ENCODE measurements around the gene GCNT1. TPM values are rescaled to one million over a fixed set of nuclear protein-coding genes. Genes with fewer than 3 reads are reported as not detected.
"Not testable (repeated sequence)": the region's sequence is repeated elsewhere in the genome, so short reads cannot be mapped to it uniquely, and the experiment has no call there.

The GCNT1 gene
- total and polyA plus RNA-seq, 7 experiments from 2014 or later: 0.70 to 8.9 (median 1.7) TPM

DNA sequence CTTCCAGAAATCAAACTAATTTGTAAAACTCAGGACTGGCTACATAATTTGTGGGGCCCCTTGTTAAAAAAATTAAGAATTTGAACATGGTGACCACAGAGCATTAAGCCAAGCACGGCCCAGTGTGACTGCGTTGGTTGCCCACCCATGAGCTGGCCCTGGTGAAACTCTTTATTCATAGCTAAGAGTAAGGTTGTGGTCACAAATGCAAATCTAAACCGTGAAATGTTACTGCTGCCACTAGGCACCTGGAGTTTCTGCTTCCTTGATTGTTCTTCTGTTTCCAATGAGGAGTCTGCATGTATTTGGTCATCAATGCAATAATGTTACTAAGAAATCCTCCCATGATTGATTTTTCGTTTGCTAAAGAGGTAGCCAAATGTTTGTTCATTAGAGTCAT is 4.2 kb downstream of the GCNT1 start:
- Histone ChIP-seq H3K9me3 (ENCODE audit: control insufficient read depth in 2 of 3, low read length in 3 of 3) (no peaks in the 10 kb centered on the region), H3K4me1 (ENCODE audit: control insufficient read depth in 2 of 2, insufficient read depth in 2 of 2, low read length in 2 of 2) (peaks cover 5% of the 10 kb centered on the region in 2 donors), H3K27me3 (ENCODE audit: control insufficient read depth in 2 of 2, insufficient read depth in 2 of 2, low read length in 2 of 2) (no peaks in the 10 kb centered on the region), H3K36me3 (ENCODE audit: control insufficient read depth in 2 of 3, insufficient read depth in 3 of 3, low read length in 3 of 3) (no peaks in the 10 kb centered on the region), H3K27ac (ENCODE audit: low read depth, low read length) (no peak overlapping the region), H3K4me3 (ENCODE audit: low read length) (no peak overlapping the region)
- ChIA-PET CTCF (interaction anchor here (0.7 kb wide), 1 partner anchor 62 kb away, joined by 4 read pairs; no protein-coding TSS in a partner anchor), POLR2A (no interaction called here)
- intact Hi-C loops (cut with micrococcal nuclease): no loop called here
- Mint-ChIP-seq H3K27ac (no peak overlapping the region), H3K4me1 (peaks cover 9 to 30% (median 16%) of the 10 kb centered on the region in 7 donors), H3K36me3 (peaks cover 0 to 6% (median 0%) of the 10 kb centered on the region in 5 donors), H3K9me3 (no peaks in the 10 kb centered on the region), H3K27me3 (peaks cover 0 to 3% (median 0%) of the 10 kb centered on the region in 5 donors), H3K4me3 (no peak overlapping the region)
- ATAC-seq (no peak), DNase-seq (no peak)

DNA sequence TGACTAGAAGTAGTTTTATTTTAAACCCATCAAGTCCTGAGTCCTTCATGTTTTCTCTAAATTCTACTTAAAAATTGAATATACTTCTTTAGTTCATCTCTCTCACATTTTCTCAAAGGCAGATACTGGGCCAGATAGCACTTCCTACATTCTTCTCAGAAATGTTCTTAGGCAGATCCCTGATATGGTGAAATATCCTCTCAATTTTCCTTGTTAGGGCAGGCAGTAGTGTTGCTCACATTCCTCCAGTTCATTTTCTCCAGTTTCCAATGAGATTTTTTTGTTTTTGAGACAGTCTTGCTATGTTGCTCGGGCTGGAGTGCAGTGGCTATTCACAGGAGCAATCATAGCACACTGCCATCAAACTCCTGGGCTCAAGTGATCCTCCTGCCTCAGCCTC is 5.7 kb downstream of the GCNT1 start:
- Mint-ChIP-seq H3K9me3 (no peaks in the 10 kb centered on the region), H3K4me1 (peaks cover 6 to 23% (median 11%) of the 10 kb centered on the region in 7 donors), H3K4me3 (no peak overlapping the region), H3K27ac (no peak overlapping the region), H3K27me3 (peaks cover 0 to 3% (median 0%) of the 10 kb centered on the region in 5 donors), H3K36me3 (peaks cover 0 to 6% (median 0%) of the 10 kb centered on the region in 5 donors)
- no peak for ATAC-seq
- H3K27me3 ChIP-seq (ENCODE audit: control insufficient read depth in 2 of 2, insufficient read depth in 2 of 2, low read length in 2 of 2): no peaks in the 10 kb centered on the region
- no peak overlapping the region for H3K27ac ChIP-seq (ENCODE audit: low read depth, low read length)
- H3K36me3 ChIP-seq (ENCODE audit: control insufficient read depth in 2 of 3, insufficient read depth in 3 of 3, low read length in 3 of 3): no peaks in the 10 kb centered on the region
- H3K4me1 ChIP-seq (ENCODE audit: control insufficient read depth in 2 of 2, insufficient read depth in 2 of 2, low read length in 2 of 2): peaks cover 5% of the 10 kb centered on the region in 2 donors
- no peak overlapping the region for H3K4me3 ChIP-seq (ENCODE audit: low read length)
- intact Hi-C loops (cut with micrococcal nuclease): no loop called here
- no peaks in the 10 kb centered on the region for H3K9me3 ChIP-seq (ENCODE audit: control insufficient read depth in 2 of 3, low read length in 3 of 3)
- no peak for DNase-seq
- ChIA-PET POLR2A (no interaction called here), CTCF (no interaction called here)

DNA sequence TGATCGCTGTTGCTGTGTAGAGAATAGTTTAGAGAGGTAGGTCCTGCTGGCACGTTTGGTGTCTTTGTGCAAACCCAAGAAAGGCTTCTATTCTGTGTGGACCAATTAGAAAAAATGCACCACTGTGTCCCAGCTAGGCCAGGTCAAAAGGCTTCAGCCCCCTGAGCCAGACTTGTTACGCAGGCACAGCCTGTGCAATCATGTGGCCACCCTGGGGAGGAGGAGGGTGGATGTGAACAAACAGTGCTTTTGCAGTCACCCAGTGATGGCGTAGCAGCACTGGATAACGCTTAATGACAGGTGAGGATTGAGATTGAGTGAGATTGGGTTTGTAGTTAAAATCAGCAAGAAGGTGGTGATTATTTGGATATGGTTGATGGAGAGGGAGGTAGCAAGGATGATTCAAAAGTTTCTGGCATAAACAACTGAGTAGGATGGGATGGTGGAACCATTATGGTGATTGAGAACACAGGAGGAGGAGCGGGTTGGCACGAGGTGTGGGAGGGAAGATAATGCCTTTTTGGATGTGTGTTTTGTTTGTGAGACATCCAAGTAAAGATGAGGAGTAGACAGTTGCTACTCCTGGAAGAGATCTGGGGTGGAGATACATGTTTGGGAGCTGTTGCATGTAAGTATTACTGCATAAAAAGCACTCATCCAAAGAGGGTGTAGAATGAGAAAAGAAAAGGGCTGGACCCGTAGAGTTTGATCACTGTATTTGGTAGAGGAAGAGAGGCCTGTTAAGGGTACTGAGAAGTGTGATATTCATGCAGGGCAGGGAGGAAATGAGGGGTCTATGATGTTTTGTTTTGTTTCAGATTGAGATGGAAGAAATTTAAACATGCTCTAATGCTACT is 6.7 kb downstream of the GCNT1 start:
- Mint-ChIP-seq H3K36me3 (peaks cover 0 to 6% (median 0%) of the 10 kb centered on the region in 5 donors), H3K27me3 (no peaks in the 10 kb centered on the region), H3K4me3 (no peak overlapping the region), H3K9me3 (no peaks in the 10 kb centered on the region), H3K4me1 (peaks cover 0 to 15% (median 5%) of the 10 kb centered on the region in 7 donors), H3K27ac (no peak overlapping the region)
- DNase-seq (no peak), ATAC-seq (no peak)
- H3K27me3 ChIP-seq (ENCODE audit: control insufficient read depth in 2 of 2, insufficient read depth in 2 of 2, low read length in 2 of 2): no peaks in the 10 kb centered on the region
- no peaks in the 10 kb centered on the region for H3K9me3 ChIP-seq (ENCODE audit: control insufficient read depth in 2 of 3, low read length in 3 of 3)
- no peak overlapping the region for H3K27ac ChIP-seq (ENCODE audit: low read depth, low read length)
- intact Hi-C loops (cut with micrococcal nuclease): no loop called here
- no peak overlapping the region for H3K4me3 ChIP-seq (ENCODE audit: low read length)
- ChIA-PET CTCF (no interaction called here), POLR2A (no interaction called here)
- H3K4me1 ChIP-seq (ENCODE audit: control insufficient read depth in 2 of 2, insufficient read depth in 2 of 2, low read length in 2 of 2): peaks cover 0 to 5% of the 10 kb centered on the region in 2 donors
- no peaks in the 10 kb centered on the region for H3K36me3 ChIP-seq (ENCODE audit: control insufficient read depth in 2 of 3, insufficient read depth in 3 of 3, low read length in 3 of 3)

DNA sequence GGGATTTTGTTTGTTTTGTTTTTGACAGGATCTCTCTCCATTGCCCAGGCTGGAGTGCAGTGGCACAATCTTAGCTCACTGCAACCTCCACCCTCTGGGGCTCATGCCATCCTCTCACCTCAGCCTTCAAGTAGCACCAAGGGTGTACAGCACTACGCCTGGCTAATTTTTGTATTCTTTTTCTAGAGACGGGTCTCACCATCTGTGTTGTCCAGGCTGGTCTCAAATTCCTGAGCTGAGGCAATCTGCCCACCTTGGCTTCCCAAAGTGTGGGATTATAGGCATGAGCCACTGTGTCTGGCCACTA is 7.3 kb downstream of the GCNT1 start:
- Histone ChIP-seq H3K9me3 (ENCODE audit: control insufficient read depth in 2 of 3, low read length in 3 of 3) (no peaks in the 10 kb centered on the region), H3K36me3 (ENCODE audit: control insufficient read depth in 2 of 3, insufficient read depth in 3 of 3, low read length in 3 of 3) (no peaks in the 10 kb centered on the region), H3K4me1 (ENCODE audit: control insufficient read depth in 2 of 2, insufficient read depth in 2 of 2, low read length in 2 of 2) (peaks cover 0 to 5% of the 10 kb centered on the region in 2 donors), H3K27ac (ENCODE audit: low read depth, low read length) (no peak overlapping the region), H3K4me3 (ENCODE audit: low read length) (no peak overlapping the region), H3K27me3 (ENCODE audit: control insufficient read depth in 2 of 2, insufficient read depth in 2 of 2, low read length in 2 of 2) (no peaks in the 10 kb centered on the region)
- Mint-ChIP-seq H3K9me3 (no peaks in the 10 kb centered on the region), H3K4me3 (no peak overlapping the region), H3K4me1 (peaks cover 0 to 16% (median 5%) of the 10 kb centered on the region in 7 donors), H3K27me3 (no peaks in the 10 kb centered on the region), H3K36me3 (peaks cover 0 to 6% (median 0%) of the 10 kb centered on the region in 5 donors), H3K27ac (no peak overlapping the region)
- intact Hi-C loops (cut with micrococcal nuclease): no loop called here
- ATAC-seq: no peak
- ChIA-PET POLR2A (no interaction called here), CTCF (no interaction called here)
- no peak for DNase-seq

DNA sequence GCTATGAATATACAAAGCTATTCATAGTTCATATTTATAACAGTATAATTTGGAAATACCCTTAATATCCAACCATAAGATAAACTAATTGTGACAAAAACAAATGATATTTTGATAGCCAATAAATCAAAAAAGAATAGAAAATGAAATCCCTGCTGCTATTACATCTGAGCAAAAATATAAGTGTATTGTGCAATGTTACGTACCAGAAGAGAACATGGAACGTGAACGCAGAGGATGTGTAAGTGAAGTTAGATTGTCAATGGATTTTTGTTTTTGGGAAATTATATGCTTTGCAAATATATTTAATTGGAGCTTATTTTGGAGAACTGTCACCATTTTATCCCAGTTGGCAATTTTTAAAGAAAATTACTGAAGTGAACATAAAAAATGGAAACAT is 15.4 kb downstream of the GCNT1 start:
- H3K9me3 Mint-ChIP-seq: peaks cover 0 to 14% (median 6%) of the 10 kb centered on the region in 11 donors

DNA sequence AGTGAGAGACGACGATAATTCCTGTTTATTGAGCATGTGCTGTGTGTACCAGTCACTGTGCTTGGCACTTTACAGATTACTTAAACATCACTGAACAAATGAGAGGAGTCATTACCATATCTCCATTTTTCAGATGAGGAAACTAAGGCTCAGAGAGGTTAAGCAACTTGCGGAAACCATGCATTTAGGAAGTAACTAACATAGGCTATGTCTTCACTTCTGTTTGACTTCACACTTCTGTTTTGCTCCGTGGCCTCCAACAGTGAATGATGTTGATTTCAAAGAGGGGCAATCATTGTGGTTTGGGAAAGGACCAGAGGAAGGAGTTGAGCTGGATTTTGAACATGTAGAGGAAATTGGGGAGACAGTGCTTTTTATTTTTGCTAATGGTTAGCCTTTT is 16.7 kb downstream of the GCNT1 start:
- no peak overlapping the region for H3K27ac ChIP-seq (ENCODE audit: low read depth, low read length)

More for the DNA sequence above, 15.4 kb downstream of the GCNT1 start:
- H3K27me3 ChIP-seq (ENCODE audit: control insufficient read depth in 2 of 2, insufficient read depth in 2 of 2, low read length in 2 of 2): no peaks in the 10 kb centered on the region
- H3K4me1 ChIP-seq (ENCODE audit: control insufficient read depth in 2 of 2, insufficient read depth in 2 of 2, low read length in 2 of 2): no peaks in the 10 kb centered on the region
- H3K9me3 ChIP-seq (ENCODE audit: control insufficient read depth in 2 of 3, low read length in 3 of 3): no peaks in the 10 kb centered on the region
- H3K4me3 ChIP-seq (ENCODE audit: low read length): no peak overlapping the region
- ATAC-seq (no peak), DNase-seq (no peak)
- no peak overlapping the region for H3K27ac Mint-ChIP-seq
- intact Hi-C loops (cut with micrococcal nuclease): no loop called here
- ChIA-PET CTCF (interaction anchor here (0.5 to 1.1 kb wide), 2 partner anchors 18 to 248 kb away, joined by 3 read pairs; no protein-coding TSS in a partner anchor), POLR2A (no interaction called here)
- peaks cover 0 to 4% (median 0%) of the 10 kb centered on the region in 5 donors for H3K27me3 Mint-ChIP-seq
- H3K4me3 Mint-ChIP-seq: no peak overlapping the region
- no peak overlapping the region for H3K27ac ChIP-seq (ENCODE audit: low read depth, low read length)
- peaks cover 0 to 20% (median 4%) of the 10 kb centered on the region in 5 donors for H3K36me3 Mint-ChIP-seq
- no peaks in the 10 kb centered on the region for H3K36me3 ChIP-seq (ENCODE audit: control insufficient read depth in 2 of 3, insufficient read depth in 3 of 3, low read length in 3 of 3)
- peaks cover 0 to 10% (median 0%) of the 10 kb centered on the region in 7 donors for H3K4me1 Mint-ChIP-seq

DNA sequence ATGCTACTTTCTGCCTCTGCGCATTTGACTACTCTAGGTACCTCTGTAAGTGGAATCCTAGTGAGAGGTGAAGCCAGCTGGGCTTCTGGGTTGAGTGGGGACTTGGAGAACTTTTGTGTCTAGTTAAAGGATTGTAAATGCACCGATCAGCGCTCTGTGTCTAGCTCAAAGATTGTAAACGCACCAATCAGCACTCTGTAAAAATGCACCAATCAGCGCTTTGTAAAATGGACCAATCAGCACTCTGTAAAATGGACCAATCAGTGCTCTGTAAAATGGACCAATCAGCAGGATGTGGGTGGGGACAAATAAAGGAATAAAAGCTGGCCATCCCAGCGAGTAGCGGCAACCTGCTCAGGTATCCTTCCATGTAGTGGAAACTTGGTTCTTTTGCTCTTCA is 18.8 kb downstream of the GCNT1 start:
- DNase-seq; H3K27me3 Mint-ChIP-seq; H3K4me3 Mint-ChIP-seq; intact Hi-C loops (cut with micrococcal nuclease); H3K36me3 ChIP-seq (ENCODE audit: control insufficient read depth in 2 of 3, insufficient read depth in 3 of 3, low read length in 3 of 3); H3K4me1 Mint-ChIP-seq; POLR2A ChIA-PET; H3K4me1 ChIP-seq (ENCODE audit: control insufficient read depth in 2 of 2, insufficient read depth in 2 of 2, low read length in 2 of 2); H3K27ac ChIP-seq (ENCODE audit: low read depth, low read length); H3K4me3 ChIP-seq (ENCODE audit: low read length); CTCF ChIA-PET; ATAC-seq; H3K27me3 ChIP-seq (ENCODE audit: control insufficient read depth in 2 of 2, insufficient read depth in 2 of 2, low read length in 2 of 2); H3K27ac Mint-ChIP-seq; H3K9me3 ChIP-seq (ENCODE audit: control insufficient read depth in 2 of 3, low read length in 3 of 3): not testable (repeated sequence)
- Mint-ChIP-seq H3K36me3 (peaks cover 0 to 27% (median 4%) of the 10 kb centered on the region in 5 donors), H3K9me3 (peaks cover 0 to 20% (median 7%) of the 10 kb centered on the region in 11 donors)

More for the DNA sequence above, 16.7 kb downstream of the GCNT1 start:
- Histone ChIP-seq H3K27me3 (ENCODE audit: control insufficient read depth in 2 of 2, insufficient read depth in 2 of 2, low read length in 2 of 2) (no peaks in the 10 kb centered on the region), H3K4me3 (ENCODE audit: low read length) (no peak overlapping the region), H3K9me3 (ENCODE audit: control insufficient read depth in 2 of 3, low read length in 3 of 3) (no peaks in the 10 kb centered on the region), H3K4me1 (ENCODE audit: control insufficient read depth in 2 of 2, insufficient read depth in 2 of 2, low read length in 2 of 2) (no peaks in the 10 kb centered on the region), H3K36me3 (ENCODE audit: control insufficient read depth in 2 of 3, insufficient read depth in 3 of 3, low read length in 3 of 3) (no peaks in the 10 kb centered on the region)
- peaks cover 0 to 10% (median 0%) of the 10 kb centered on the region in 7 donors for H3K4me1 Mint-ChIP-seq
- CTCF ChIA-PET: no interaction called here
- peaks cover 0 to 4% (median 0%) of the 10 kb centered on the region in 5 donors for H3K27me3 Mint-ChIP-seq
- H3K27ac Mint-ChIP-seq: no peak overlapping the region
- intact Hi-C loops (cut with micrococcal nuclease): no loop called here
- no peak for DNase-seq
- peak; percentile 26 for ATAC-seq
- H3K4me3 Mint-ChIP-seq: no peak overlapping the region
- peaks cover 0 to 27% (median 4%) of the 10 kb centered on the region in 5 donors for H3K36me3 Mint-ChIP-seq
- POLR2A ChIA-PET: no interaction called here
- peaks cover 0 to 17% (median 7%) of the 10 kb centered on the region in 11 donors for H3K9me3 Mint-ChIP-seq

Data from naive thymus-derived CD4-positive, alpha-beta T cell (primary cell).